Esophagus mucosa (tissue), 1 donor: ENCODE measurements around the gene ICAM1. TPM values are rescaled to one million over a fixed set of nuclear protein-coding genes. Genes with fewer than 3 reads are reported as not detected.

Experiments used
- ATAC-seq: fragments of 200-7000 bp; cut with Tn5 transposase; one replicate; pipeline ENCODE4 v1.9.1; 2020
- total RNA-seq: library from RNA; stranded (reverse); gene quantifications from one replicate; pipeline ENCODE4 v1.2.4, GENCODE V29; 2023
- donor health status: DM: yes; HTN: yes; CAD: no.

Gene ICAM1
- total RNA-seq, 1 donor from 2014 or later = 3.5 TPM

DNA sequence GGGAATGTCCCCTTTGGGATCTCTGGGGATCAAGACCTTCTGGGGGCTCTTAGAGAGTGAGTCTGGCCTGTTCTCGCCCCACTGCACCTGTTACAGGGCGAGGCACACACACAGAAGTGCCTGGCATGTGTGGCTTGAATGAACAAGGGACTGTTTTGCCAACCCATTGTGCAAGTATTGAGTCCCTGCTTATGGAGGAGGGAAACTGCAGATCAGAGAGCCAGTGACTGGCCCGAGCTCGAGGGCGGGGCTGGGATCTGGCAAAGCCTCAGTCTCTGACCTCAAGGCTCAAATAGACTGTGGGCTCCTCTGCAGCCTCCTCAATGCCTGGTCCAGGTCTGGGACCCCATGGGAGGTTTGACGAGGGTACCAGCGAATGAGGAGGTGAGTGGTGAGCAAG, 56.9 kb downstream of the ICAM1 start:
- ATAC-seq = no peak

DNA sequence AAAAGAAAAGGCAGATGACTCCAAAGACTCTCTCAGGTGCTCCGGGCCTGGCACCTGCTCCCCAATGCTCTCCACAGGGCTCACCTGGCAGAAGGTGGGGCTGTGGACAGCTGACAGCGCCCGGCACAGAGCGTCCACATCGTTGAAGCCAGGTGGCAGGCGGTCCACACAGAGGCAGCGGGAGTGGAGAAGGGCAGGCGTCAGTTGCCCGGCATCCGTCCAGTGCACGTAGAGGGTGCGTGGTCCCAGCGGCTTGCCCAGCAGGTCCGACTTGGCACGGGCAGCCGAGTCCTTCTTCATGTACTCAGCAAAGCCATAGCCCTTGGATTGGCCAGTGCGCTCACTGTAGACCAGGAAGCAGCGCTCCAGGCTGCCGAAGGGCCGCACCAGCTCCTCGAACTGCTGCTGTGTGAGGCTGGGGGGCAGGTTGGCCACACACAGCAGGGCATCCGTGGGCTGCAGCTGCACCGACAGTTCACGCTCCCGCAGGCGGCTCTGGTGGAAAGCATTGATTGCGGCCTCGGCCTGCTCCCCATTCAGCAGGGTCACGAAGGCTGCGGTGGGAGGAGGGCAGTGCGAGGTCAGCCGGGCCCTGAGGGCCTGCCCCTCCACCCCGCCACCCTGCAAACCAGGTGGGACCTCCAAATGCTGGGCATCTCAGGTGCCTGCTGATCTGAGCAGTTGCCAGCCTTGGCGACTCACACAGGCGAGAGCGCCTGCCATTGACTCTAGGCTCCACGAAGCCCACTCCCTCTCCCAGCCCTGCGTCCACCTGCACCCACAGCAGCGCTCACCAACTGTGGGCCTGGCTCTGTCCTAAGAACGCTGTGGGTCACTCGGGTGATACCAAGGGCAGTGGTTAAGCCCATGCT, 57.9 kb downstream of the ICAM1 start:
- no peak for ATAC-seq

- ATAC-seq = no peak
These were observed 58.6 kb downstream of the ICAM1 start for GRCh38 chr19:10329555-10329954.

DNA sequence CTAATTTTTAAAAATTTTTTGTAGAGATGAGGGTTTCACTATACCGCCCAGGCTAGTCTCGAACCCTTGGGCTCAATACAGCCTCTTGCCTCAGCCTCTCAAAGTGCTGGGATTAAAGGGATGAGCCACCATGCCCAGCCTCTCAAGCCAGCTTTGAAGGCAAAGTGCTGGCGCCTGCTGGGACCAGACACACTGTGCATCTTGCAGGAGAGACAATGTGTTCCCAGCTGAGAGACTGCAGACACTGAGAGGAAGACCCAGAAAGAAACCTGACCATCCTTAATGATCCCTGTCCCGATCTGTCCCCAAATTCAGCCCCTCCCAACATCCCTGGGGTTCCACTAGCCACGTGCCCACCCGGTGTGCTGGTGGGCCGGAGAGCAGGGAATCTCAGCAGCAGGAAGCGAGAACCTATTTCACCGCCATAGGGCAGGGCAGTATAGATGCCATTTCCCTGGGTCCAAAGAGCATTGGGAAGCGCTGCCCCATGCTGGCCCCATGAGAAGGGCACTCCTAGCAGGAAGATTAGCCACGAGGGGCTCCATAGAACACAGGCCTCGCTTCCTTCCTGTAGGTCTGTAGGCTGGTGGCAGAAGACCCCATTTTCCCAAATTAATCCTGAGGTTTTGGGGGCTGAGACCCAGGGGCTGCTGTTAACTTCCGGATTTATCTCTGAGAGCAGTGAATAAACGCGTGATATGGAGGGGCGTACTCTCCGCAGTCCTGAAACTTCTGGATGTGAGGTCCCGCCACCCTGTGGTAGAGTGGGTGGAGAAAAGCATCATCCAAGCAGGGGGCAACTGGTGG, 61.4 kb downstream of the ICAM1 start:
- ATAC-seq = no peak

GRCh38 chr19:10332965-10333757, 62.2 kb downstream of the ICAM1 start, which contains the start of gene RAVER1:
Gene RAVER1, minus strand, starts transcription at chr19:10333529. Its CDS starts 22 bp downstream, at chr19:10333507.
- ATAC-seq = peak; percentile 94

DNA sequence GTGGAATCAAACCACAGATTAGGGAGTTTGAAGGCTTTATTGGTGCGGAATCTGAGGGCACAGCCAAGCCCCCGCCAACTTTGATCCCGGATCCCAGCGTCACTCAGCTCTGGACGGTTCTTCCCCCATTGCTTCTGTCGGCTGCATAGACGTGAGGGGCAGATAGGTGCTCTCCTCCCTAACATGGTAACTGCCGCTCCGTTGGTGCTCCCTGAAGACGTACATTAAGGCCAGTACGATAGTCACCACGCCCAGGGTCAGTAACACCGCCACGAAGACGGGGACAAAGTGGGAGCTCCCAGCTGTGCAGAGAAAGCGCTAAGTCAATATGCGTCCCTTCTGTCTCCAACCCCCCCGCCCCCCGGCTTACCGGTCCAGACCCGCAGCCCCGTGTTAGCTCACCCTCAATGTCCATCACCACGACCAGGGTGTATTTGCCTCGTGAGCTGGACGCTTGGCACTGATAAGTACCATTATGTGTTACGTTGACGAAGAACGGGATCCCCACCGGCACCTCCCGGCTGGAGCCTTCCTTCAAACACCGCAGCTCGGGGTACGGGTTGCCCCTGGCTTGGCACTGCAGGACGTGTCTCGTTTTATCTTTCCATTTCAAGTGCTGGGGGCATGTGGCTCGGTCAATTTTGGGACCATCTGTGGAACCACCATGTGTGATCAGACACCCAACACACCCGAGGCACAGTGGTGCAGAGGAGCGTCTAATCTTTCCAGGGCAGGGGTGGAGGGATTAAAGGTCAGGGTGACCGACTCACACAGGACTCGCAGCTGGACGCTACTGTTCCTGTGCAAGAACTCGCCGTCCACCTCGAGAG, 63.1 kb downstream of the ICAM1 start:
- ATAC-seq = peak; percentile 11

DNA sequence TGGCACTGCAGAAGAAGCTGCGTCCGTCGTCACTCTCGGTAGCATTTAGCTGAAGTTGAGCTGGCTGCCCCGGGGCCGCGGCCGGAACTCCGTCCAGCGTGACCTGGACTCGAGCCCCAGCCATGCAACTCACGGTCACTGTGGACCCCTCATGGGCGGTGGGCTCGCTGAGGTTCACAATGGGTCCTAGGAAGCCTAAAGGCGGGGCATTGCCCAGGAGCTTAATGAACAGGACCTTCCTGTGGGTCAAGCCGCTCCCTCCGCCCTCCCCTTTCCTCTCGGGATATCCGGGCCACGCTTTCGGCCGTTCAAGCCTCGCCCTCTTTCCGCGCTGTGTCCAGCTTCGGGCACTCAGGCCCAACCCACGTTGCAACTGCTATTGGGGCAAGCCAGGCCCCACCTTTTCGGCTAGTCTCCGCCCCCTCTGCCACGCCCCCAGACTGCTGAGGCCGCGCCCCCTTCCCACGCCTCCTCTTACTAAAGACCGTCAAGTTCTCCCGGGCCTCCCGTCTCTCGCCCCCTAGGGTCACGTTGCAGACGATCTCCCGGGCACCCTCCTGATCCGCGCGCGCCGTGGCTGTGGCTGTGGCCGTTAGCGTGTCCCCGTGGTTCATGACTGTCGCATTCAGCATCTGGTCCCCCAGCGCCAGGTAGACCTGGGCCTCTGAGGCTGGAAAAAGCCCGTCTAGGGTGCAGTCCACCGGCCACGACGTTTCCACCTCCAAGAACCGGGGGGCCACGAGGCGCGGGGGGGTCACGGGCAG, 63.9 kb downstream of the ICAM1 start:
- peak; percentile 78 for ATAC-seq

DNA sequence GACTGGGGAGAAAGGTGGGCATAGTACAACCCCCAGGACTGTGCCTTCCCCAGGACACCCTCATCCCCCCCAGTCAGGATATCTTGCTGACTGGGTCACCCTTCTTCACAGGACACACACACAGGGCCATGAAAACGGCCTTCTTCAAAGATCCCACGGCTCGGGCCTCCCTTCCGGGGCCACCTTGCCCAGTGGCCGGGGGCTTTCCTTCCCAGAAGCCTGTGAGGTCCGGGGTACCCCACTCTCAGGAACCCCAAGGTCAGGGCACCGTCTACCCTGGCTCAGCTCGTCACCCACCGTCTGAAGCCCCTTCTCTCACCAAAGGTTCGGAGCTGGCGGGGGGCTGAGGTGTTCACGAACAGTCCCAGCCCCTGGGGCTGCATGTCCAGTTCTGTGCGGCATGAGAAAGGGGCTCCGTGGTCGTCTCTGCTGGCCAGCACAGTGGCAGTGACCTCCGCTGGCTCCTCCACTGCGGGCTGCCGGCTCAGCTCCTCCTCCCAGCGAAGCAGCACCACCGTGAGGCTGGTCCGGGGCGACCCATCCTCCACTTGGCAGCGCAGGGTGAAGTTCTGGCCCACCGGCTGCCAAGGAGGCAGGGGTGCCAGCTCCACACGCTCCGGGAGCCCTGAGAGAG, 64.5 kb downstream of the ICAM1 start:
- no peak for ATAC-seq

Other genes starting within 250 kb of the ICAM1 start
- 11.1 TPM for gene SHFL, start 184.8 kb upstream of the ICAM1 start, total RNA-seq
- gene ANGPTL6, start 168.4 kb upstream of the ICAM1 start, total RNA-seq = not detected
- gene PPAN, start 164.8 kb upstream of the ICAM1 start, total RNA-seq = 32.3 TPM
- gene P2RY11, start 159.4 kb upstream of the ICAM1 start, total RNA-seq = 4.8 TPM
- 166 TPM for gene EIF3G, start 151.2 kb upstream of the ICAM1 start, total RNA-seq
- gene DNMT1, start 76.2 kb upstream of the ICAM1 start, total RNA-seq = 63.7 TPM
- gene S1PR2, start 39.8 kb upstream of the ICAM1 start, total RNA-seq = 2.5 TPM
- gene MRPL4, start 18.9 kb upstream of the ICAM1 start, total RNA-seq = 68.7 TPM
- gene ICAM4, start 15.8 kb downstream of the ICAM1 start, total RNA-seq = not detected
- 1.3 TPM for gene ICAM5, start 18.8 kb downstream of the ICAM1 start, total RNA-seq
- 1.0 TPM for gene ZGLP1, start 38.7 kb downstream of the ICAM1 start, total RNA-seq
- 11.3 TPM for gene FDX2, start 44.9 kb downstream of the ICAM1 start, total RNA-seq
- gene RAVER1, start 62.4 kb downstream of the ICAM1 start, total RNA-seq = 19.6 TPM
- 7.6 TPM for gene ICAM3, start 68.5 kb downstream of the ICAM1 start, total RNA-seq
- 51.1 TPM for gene TYK2, start 109.5 kb downstream of the ICAM1 start, total RNA-seq
- 86.5 TPM for gene CDC37, start 132.4 kb downstream of the ICAM1 start, total RNA-seq
- 0.92 TPM for gene PDE4A, start 149.4 kb downstream of the ICAM1 start, total RNA-seq
- 60.6 TPM for gene KEAP1, start 232.2 kb downstream of the ICAM1 start, total RNA-seq
- 7.9 TPM for gene S1PR5, start 246.3 kb downstream of the ICAM1 start, total RNA-seq